GM12878 (cell line): ENCODE measurements around the gene ETS1.
"Not testable (repeated sequence)": the region's sequence is repeated elsewhere in the genome, so short reads cannot be mapped to it uniquely, and the experiment has no call there.

Experiments used
- EZH2 ChIP-seq: IDR thresholded peaks from 2 replicates; pipeline ENCODE4 v1.6.1; 2012; ENCODE audit warnings: low read depth, mild to moderate bottlenecking, control low read depth, inconsistent platforms, low read length, borderline replicate concordance; ENCODE audit not compliant: control insufficient read depth
- POLR2AphosphoS5 ChIP-seq: IDR thresholded peaks from 2 replicates; pipeline ENCODE4 v1.6.1; 2011; ENCODE audit warnings: mild to moderate bottlenecking, low read length, inconsistent platforms
- RFX5 ChIP-seq: IDR thresholded peaks from 2 replicates; pipeline ENCODE4 v1.6.1; 2011; ENCODE audit warnings: low read depth, low read length, improper control_type of control experiment
- SRF ChIP-seq, 2 experiments: IDR thresholded peaks; 2 replicates each; pipeline ENCODE4 v1.6.1; 2011; ENCODE audit warnings: low read depth in 2 of 2, low read length in 2 of 2, mild to moderate bottlenecking in 1 of 2, moderate library complexity in 1 of 2

GRCh38 chr11:128445921-128446320, 141.4 kb downstream of the ETS1 start:
- TF ChIP-seq POLR2AphosphoS5; SRF (IDR thresholded peaks at IDR 0.05; ENCODE audit: low read depth in 2 of 2, low read length in 2 of 2); EZH2; RFX5: not testable (repeated sequence)
